ENCODE data around the gene EIF4G3. TPM values are rescaled to one million over a fixed set of nuclear protein-coding genes. Genes with fewer than 3 reads are reported as not detected.

EIF4G3 gene
- total RNA-seq, 2 donors from 2014 or later: 70.3 to 70.5 TPM

DNA sequence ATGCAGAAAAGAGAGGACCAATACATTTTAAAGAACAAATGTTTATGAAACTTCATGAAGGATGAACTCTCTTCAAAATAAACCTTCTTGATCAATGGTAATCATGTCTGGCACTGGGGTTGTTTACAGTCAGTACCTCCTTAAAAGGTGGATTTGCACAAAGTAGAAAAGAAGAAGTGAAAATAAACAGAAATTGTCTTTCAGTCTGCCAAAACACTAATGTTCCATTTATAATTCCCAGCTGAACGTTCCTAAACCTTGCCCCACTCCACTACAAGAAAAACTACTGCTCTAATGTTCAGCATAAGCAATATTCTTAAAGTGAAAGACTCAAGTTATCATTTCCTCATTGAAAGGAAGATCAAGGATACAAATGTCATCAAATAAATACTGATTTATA, 86.2 kb downstream of the EIF4G3 start:
- H3K4me1 ChIP-seq: no peaks in the 10 kb centered on the region
- H3K27ac ChIP-seq: no peak overlapping the region
- H3K27me3 ChIP-seq: no peaks in the 10 kb centered on the region
- H3K9ac ChIP-seq (ENCODE audit: low read depth in 2 of 2, low read length in 2 of 2): no peak overlapping the region
- TF ChIP-seq, protein P1, sequence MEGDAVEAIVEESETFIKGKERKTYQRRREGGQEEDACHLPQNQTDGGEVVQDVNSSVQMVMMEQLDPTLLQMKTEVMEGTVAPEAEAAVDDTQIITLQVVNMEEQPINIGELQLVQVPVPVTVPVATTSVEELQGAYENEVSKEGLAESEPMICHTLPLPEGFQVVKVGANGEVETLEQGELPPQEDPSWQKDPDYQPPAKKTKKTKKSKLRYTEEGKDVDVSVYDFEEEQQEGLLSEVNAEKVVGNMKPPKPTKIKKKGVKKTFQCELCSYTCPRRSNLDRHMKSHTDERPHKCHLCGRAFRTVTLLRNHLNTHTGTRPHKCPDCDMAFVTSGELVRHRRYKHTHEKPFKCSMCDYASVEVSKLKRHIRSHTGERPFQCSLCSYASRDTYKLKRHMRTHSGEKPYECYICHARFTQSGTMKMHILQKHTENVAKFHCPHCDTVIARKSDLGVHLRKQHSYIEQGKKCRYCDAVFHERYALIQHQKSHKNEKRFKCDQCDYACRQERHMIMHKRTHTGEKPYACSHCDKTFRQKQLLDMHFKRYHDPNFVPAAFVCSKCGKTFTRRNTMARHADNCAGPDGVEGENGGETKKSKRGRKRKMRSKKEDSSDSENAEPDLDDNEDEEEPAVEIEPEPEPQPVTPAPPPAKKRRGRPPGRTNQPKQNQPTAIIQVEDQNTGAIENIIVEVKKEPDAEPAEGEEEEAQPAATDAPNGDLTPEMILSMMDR (IDR thresholded peaks at IDR 0.05): no peak
- intact Hi-C loops (cut with DNase I): no loop called here
- H3K36me3 ChIP-seq: peaks cover 3% of the 10 kb centered on the region
- H3K4me3 ChIP-seq: no peak overlapping the region
- H3K9me3 ChIP-seq: no peaks in the 10 kb centered on the region
- DNase-seq: no peak

DNA sequence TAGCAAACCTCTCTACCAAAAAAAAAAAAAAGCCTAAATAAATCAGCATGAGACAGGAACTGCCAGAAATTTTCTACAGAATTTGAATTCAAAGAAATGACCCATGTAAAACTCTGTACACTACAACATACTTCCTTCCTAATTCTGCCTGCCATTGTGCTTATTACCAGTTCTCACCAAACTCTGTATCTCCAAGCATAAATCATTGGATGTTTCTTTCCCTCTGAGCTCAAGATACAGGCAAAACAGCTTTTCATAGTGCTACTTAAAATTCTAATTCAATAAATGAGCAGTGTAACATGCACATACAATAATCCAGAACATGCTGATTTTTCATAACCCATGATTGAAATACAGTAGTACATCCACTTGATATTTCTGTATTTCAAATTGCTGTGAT, 87.0 kb downstream of the EIF4G3 start:
- Histone ChIP-seq H3K9ac (ENCODE audit: low read depth in 2 of 2, low read length in 2 of 2) (no peak overlapping the region), H3K27ac (no peak overlapping the region), H3K4me1 (no peaks in the 10 kb centered on the region), H3K9me3 (no peaks in the 10 kb centered on the region), H3K27me3 (no peaks in the 10 kb centered on the region), H3K36me3 (peaks cover 3% of the 10 kb centered on the region), H3K4me3 (no peak overlapping the region)
- intact Hi-C loops (cut with DNase I): no loop called here
- TF ChIP-seq, protein P1 (IDR thresholded peaks at IDR 0.05): no peak
- DNase-seq: no peak

DNA sequence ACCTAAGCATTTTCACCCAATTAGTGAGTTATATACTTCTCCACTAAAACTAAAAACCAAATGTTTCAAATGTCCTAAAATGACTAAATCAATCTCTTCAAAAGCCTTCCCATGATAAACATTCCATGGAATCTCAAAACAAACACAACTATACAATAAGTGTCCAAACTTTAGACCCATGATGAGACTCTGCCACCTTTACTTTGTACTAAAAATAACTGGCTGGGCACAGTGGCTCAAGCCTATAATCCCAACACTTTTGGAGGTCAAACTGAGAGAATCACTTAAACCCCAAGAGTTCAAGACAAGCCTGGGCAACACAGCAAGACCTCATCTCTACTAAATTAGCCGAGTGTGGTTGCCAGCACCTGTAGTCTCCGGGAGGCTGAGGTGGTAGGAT, 87.4 kb downstream of the EIF4G3 start:
- H3K9me3 ChIP-seq: no peaks in the 10 kb centered on the region
- DNase-seq: no peak
- TF ChIP-seq, protein P1 (IDR thresholded peaks at IDR 0.05): no peak
- no peaks in the 10 kb centered on the region for H3K27me3 ChIP-seq
- H3K9ac ChIP-seq (ENCODE audit: low read depth in 2 of 2, low read length in 2 of 2): no peak overlapping the region
- no peak overlapping the region for H3K4me3 ChIP-seq
- H3K27ac ChIP-seq: no peak overlapping the region
- no peaks in the 10 kb centered on the region for H3K4me1 ChIP-seq
- H3K36me3 ChIP-seq: peaks cover 3% of the 10 kb centered on the region
- intact Hi-C loops (cut with DNase I): no loop called here

DNA sequence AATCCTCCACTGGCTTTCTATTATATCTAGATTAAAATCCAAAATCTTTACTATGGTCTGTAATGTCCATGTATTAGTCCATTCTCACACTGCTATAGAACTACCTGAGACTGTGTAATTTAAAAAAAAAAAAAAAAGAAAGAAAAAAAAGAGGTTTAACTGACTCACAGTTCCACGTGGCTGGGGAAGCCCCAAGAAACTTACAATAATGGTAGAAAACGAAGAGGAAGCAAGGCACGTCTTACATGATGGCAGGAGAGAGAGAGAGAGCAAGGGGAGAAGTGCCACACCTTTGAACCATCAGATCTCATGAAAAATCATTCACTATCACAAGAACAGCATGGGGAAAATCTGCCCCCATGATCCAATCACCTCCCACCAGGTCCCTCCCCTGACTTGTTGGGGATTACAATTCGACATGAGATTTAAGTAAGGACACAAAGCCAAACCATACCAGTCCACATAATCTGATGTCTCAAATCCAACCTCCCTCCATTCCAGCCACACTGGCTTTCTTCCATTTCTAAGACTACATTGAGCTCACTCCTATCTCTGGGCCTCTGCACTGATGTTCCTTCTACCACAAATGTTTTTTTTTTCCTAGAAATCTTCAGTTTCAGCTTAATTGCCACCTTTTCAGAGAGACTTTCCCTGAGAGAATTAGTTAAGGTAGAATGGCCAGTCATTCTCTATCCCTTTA, 92.4 kb downstream of the EIF4G3 start:
- Histone ChIP-seq H3K4me1 (no peaks in the 10 kb centered on the region), H3K9ac (ENCODE audit: low read depth in 2 of 2, low read length in 2 of 2) (no peak overlapping the region), H3K27me3 (no peaks in the 10 kb centered on the region), H3K36me3 (peaks cover 3% of the 10 kb centered on the region), H3K27ac (peak overlapping the region; percentile 9), H3K9me3 (no peaks in the 10 kb centered on the region), H3K4me3 (no peak overlapping the region)
- no peak for DNase-seq
- TF ChIP-seq, protein P1 (IDR thresholded peaks at IDR 0.05): no peak
- intact Hi-C loops (cut with DNase I): no loop called here

DNA sequence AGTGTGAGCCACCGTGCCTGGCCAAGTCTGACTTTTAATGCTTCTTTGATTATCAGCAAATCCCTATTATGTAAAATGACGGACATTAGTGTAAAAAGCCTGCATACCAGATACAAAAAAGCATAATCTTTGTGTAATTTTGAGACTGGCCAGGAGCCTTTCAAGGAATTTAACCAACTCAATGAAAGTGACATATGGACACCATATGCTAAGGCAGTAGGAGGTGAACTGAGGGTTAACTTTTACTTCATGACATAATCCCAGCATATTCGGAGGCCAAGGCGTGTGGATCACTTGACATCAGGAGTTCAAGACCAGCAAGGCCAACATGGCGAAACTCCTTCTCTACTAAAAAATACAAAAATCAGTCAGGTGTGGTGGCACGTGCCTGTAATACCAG, 94.6 kb downstream of the EIF4G3 start:
- Histone ChIP-seq H3K9ac (ENCODE audit: low read depth in 2 of 2, low read length in 2 of 2) (no peak overlapping the region), H3K9me3 (no peaks in the 10 kb centered on the region), H3K27ac (no peak overlapping the region), H3K27me3 (no peaks in the 10 kb centered on the region), H3K4me3 (no peak overlapping the region), H3K36me3 (no peaks in the 10 kb centered on the region), H3K4me1 (no peaks in the 10 kb centered on the region)
- intact Hi-C loops (cut with DNase I): no loop called here
- TF ChIP-seq, protein P1 (IDR thresholded peaks at IDR 0.05): no peak
- no peak for DNase-seq
